A673 (cell line): ENCODE data around the gene PIWIL4. TPM values are rescaled to one million over a fixed set of nuclear protein-coding genes. Genes with fewer than 3 reads are reported as not detected.

Experiments used
- BruUV-seq: library from RNA; stranded (reverse); fragments of 400-500 nt; replicated peaks from 2 replicates; lab custom pipeline; 2021; lab: Mats Ljungman, UMichigan
- CTCF ChIA-PET: fragments of 300-600 bp; sonication (Branson Sonifier 250); formaldehyde crosslinking; loops from one replicate; lab custom pipeline; 2022; ENCODE audit warnings: antibody characterized with exemption; lab: Charles Lee
- POLR2A ChIA-PET: fragments of 300-600 bp; sonication (Branson Sonifier 250); formaldehyde crosslinking; loops from one replicate; lab custom pipeline; 2022; ENCODE audit warnings: antibody characterized with exemption; ENCODE audit not compliant: low non-redundant PET; lab: Charles Lee
- DNase-seq: peaks from one replicate; pipeline ENCODE4 v3.0.0-alpha.2; 2015; ENCODE audit warnings: low spot score
- H3K27ac ChIP-seq: fragments of 200-600 bp; sonication (generic); 2 replicates; pipeline ENCODE4 v1.5.1; 2016; ENCODE audit warnings: mixed run types, low read depth, mild to moderate bottlenecking, mixed read lengths, antibody characterized with exemption, low read length; ENCODE audit not compliant: poor library complexity, severe bottlenecking
- H3K27me3 ChIP-seq: fragments of 200-600 bp; sonication (generic); replicated peaks from 2 replicates; pipeline ENCODE4 v1.6.1; 2017; ENCODE audit warnings: mixed run types, low read depth, mild to moderate bottlenecking, mixed read lengths, antibody characterized with exemption, low read length; ENCODE audit not compliant: insufficient read depth, poor library complexity
- H3K36me3 ChIP-seq: fragments of 200-600 bp; sonication (generic); 2 replicates; pipeline ENCODE4 v1.6.1; 2016; ENCODE audit warnings: mixed run types, mild to moderate bottlenecking, mixed read lengths, antibody characterized with exemption, low read length; ENCODE audit not compliant: insufficient read depth, poor library complexity, severe bottlenecking
- H3K4me1 ChIP-seq: fragments of 200-600 bp; sonication (generic); 2 replicates; pipeline ENCODE4 v1.6.1; 2017; ENCODE audit warnings: mixed run types, mild to moderate bottlenecking, mixed read lengths, antibody characterized with exemption, low read length; ENCODE audit not compliant: insufficient read depth, poor library complexity, severe bottlenecking
- H3K4me3 ChIP-seq: fragments of 200-600 bp; sonication (generic); 2 replicates; pipeline ENCODE4 v1.5.1; 2016; ENCODE audit warnings: low read depth, mixed run types, mild to moderate bottlenecking, mixed read lengths, low read length; ENCODE audit not compliant: poor library complexity, severe bottlenecking
- H3K9me3 ChIP-seq: fragments of 200-600 bp; sonication (generic); 2 replicates; pipeline ENCODE4 v1.6.1; 2016; ENCODE audit warnings: mixed run types, low read depth, mild to moderate bottlenecking, mixed read lengths, antibody characterized with exemption, low read length; ENCODE audit not compliant: poor library complexity, severe bottlenecking
- EZH2 ChIP-seq: fragments of 200-600 bp; sonication (generic); IDR thresholded peaks from 2 replicates; pipeline ENCODE4 v1.6.1; 2017; ENCODE audit warnings: borderline replicate concordance, low read depth, mild to moderate bottlenecking, mixed read lengths, antibody characterized with exemption, low read length; ENCODE audit not compliant: poor library complexity, severe bottlenecking
- intact Hi-C: fragments of 100-400 bp; cut with micrococcal nuclease; formaldehyde crosslinking; loops from one replicate; pipeline ENCODE4 v1.10.0; 2022; ENCODE audit not compliant: unreplicated experiment
- total RNA-seq: library from RNA; stranded (reverse); gene quantifications from 2 replicates; pipeline ENCODE4 v1.2.3, GENCODE V29; 2021
- TF ChIP-seq, protein P1 (sequence below): fragments of 300-800, 200-600 bp; sonication (generic); conservative IDR thresholded peaks from 2 replicates; pipeline ENCODE4 v1.5.1; 2017; ENCODE audit warnings: low read depth, mild to moderate bottlenecking, antibody characterized with exemption, low read length, moderate library complexity, mixed read lengths

The PIWIL4 gene
- total RNA-seq, 1 experiment from 2014 or later = 1.6 TPM

DNA sequence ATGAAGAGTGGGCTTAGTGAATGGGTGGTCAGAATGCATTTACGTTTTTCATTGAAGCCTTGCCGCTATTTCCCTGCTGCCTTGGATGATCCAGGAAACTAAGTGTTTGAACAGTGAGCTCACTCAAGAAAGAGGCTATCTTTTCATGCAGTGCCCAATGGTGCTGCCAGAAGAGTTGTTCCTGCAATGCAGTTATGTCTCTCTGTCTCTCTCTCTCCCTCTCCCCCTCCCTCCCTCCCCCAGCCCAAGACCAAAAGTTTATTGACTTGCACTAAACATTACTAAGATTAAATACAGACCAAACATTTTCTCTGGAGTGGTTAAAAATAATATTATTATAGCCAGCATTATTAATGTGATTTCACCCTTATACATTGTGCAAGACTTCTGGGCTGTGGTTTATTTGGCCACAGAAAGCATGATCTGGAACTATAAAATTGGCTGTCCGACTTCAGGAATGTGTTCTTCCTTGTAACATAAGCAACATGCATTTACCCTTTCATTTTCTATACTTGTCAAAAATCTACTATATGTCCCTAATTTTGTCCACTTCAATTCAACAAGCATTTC lies 30.1 kb upstream of the PIWIL4 start:
- intact Hi-C loops = no loop called here
- H3K27ac ChIP-seq = no peak overlapping the region
- DNase-seq = no peak
- no peaks in the 10 kb centered on the region for H3K27me3 ChIP-seq
- ChIA-PET CTCF (no interaction called here), POLR2A (no interaction called here)
- no peaks in the 10 kb centered on the region for H3K9me3 ChIP-seq
- H3K4me3 ChIP-seq = no peak overlapping the region
- TF ChIP-seq, protein P1, sequence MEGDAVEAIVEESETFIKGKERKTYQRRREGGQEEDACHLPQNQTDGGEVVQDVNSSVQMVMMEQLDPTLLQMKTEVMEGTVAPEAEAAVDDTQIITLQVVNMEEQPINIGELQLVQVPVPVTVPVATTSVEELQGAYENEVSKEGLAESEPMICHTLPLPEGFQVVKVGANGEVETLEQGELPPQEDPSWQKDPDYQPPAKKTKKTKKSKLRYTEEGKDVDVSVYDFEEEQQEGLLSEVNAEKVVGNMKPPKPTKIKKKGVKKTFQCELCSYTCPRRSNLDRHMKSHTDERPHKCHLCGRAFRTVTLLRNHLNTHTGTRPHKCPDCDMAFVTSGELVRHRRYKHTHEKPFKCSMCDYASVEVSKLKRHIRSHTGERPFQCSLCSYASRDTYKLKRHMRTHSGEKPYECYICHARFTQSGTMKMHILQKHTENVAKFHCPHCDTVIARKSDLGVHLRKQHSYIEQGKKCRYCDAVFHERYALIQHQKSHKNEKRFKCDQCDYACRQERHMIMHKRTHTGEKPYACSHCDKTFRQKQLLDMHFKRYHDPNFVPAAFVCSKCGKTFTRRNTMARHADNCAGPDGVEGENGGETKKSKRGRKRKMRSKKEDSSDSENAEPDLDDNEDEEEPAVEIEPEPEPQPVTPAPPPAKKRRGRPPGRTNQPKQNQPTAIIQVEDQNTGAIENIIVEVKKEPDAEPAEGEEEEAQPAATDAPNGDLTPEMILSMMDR = no peak
- no peak for TF ChIP-seq EZH2
- BruUV-seq = no TSS peak
- H3K36me3 ChIP-seq = no peaks in the 10 kb centered on the region
- no peaks in the 10 kb centered on the region for H3K4me1 ChIP-seq

DNA sequence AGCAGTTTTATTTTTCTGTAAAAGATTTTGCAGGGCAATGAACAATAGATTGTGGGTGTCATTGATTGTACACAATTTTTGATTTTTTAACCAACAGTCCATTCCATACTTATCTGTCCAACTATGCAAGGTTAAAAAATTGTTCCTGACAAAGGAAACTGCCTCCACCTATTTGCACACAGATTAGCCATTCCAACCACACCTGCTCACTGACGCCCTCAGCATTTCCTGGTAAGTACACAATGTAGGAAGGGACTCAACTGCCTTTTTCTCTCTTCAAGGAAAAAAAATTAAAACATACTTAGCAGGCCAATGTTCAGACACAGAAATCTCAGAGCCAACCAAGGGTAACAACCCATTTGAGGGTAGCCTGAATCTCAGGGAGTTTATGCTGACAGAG lies 27.7 kb upstream of the PIWIL4 start:
- POLR2A ChIA-PET = no interaction called here
- Histone ChIP-seq H3K9me3 (no peaks in the 10 kb centered on the region), H3K4me1 (no peaks in the 10 kb centered on the region), H3K4me3 (no peak overlapping the region), H3K27me3 (no peaks in the 10 kb centered on the region), H3K27ac (no peak overlapping the region), H3K36me3 (no peaks in the 10 kb centered on the region)
- intact Hi-C loops = no loop called here
- TF ChIP-seq, protein P1 = no peak
- TF ChIP-seq EZH2 = no peak
- no peak for DNase-seq
- CTCF ChIA-PET = no interaction called here
- no TSS peak for BruUV-seq

DNA sequence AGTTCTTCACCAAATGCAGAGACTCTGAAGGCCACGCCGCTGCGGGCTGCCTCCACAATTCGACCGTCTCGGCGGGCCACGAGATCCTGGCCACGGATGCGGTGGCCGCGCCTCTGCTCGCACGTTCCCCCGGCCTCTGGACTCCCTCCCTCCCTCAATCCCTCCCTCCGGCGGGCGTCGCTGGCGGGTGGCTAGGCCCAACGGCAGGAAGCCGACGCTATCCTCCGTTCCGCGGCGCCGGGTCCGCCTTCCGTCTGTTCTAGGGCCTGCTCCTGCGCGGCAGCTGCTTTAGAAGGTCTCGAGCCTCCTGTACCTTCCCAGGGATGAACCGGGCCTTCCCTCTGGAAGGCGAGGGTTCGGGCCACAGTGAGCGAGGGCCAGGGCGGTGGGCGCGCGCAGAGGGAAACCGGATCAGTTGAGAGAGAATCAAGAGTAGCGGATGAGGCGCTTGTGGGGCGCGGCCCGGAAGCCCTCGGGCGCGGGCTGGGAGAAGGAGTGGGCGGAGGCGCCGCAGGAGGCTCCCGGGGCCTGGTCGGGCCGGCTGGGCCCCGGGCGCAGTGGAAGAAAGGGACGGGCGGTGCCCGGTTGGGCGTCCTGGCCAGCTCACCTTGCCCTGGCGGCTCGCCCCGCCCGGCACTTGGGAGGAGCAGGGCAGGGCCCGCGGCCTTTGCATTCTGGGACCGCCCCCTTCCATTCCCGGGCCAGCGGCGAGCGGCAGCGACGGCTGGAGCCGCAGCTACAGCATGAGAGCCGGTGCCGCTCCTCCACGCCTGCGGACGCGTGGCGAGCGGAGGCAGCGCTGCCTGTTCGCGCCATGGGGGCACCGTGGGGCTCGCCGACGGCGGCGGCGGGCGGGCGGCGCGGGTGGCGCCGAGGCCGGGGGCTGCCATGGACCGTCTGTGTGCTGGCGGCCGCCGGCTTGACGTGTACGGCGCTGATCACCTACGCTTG lies 23.2 kb upstream of the PIWIL4 start, which contains the start of gene FUT4:
Gene FUT4 (plus strand): TSS at position 227 of the 951 bp plus-strand sequence. CDS start 213 bp downstream, at position 440.
- Histone ChIP-seq H3K4me1 (peaks cover 26% of the 10 kb centered on the region), H3K9me3 (no peaks in the 10 kb centered on the region), H3K36me3 (peaks cover 7% of the 10 kb centered on the region), H3K27me3 (no peaks in the 10 kb centered on the region), H3K27ac (peak within 1 kb of the TSS; percentile 97), H3K4me3 (peak within 1 kb of the TSS; percentile 73)
- no TSS peak for BruUV-seq
- POLR2A ChIA-PET = no interaction called here
- intact Hi-C loops = no loop called here
- TF ChIP-seq, protein P1 = peak; percentile 24; the same call in 1 of the 2 replicates
- TF ChIP-seq EZH2 = no peak
- DNase-seq = peak; percentile 92
- CTCF ChIA-PET = no interaction called here
